B cell (primary cell): Measurements from ENCODE around the gene TSPO.

ENCODE experiments used
- EZH2 ChIP-seq: IDR thresholded peaks from 2 replicates; pipeline ENCODE4 v1.6.1; 2012; ENCODE audit warnings: borderline replicate concordance, low read depth, mild to moderate bottlenecking, moderate library complexity, low read length; ENCODE audit not compliant: insufficient read depth, poor library complexity, severe bottlenecking
- TF ChIP-seq, protein P1 (sequence below): fragments of 200-600 bp; IDR thresholded peaks from one replicate; pipeline ENCODE4 v1.8.0; 2022; ENCODE audit warnings: antibody characterized with exemption, mild to moderate bottlenecking

GRCh38 chr22:43118024-43118849, 33.1 kb upstream of the TSPO start:
- no peak for TF ChIP-seq EZH2
- TF ChIP-seq, protein P1, sequence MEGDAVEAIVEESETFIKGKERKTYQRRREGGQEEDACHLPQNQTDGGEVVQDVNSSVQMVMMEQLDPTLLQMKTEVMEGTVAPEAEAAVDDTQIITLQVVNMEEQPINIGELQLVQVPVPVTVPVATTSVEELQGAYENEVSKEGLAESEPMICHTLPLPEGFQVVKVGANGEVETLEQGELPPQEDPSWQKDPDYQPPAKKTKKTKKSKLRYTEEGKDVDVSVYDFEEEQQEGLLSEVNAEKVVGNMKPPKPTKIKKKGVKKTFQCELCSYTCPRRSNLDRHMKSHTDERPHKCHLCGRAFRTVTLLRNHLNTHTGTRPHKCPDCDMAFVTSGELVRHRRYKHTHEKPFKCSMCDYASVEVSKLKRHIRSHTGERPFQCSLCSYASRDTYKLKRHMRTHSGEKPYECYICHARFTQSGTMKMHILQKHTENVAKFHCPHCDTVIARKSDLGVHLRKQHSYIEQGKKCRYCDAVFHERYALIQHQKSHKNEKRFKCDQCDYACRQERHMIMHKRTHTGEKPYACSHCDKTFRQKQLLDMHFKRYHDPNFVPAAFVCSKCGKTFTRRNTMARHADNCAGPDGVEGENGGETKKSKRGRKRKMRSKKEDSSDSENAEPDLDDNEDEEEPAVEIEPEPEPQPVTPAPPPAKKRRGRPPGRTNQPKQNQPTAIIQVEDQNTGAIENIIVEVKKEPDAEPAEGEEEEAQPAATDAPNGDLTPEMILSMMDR, result no peak
